Retinal pigment epithelial cell (primary cell): Measurements from ENCODE around the gene LAGE3.

Experiments used
- DNase-seq: peaks from one replicate; pipeline ENCODE4 v3.0.0-alpha.2; 2010; ENCODE audit warnings: low read depth
- H3K4me3 ChIP-seq: 2 replicates; pipeline ENCODE4 v1.5.1; 2011; ENCODE audit warnings: mild to moderate bottlenecking, low read length, control low read depth, moderate library complexity
- TF ChIP-seq, protein P1 (sequence below): conservative IDR thresholded peaks from 2 replicates; pipeline ENCODE4 v1.5.1; 2011; ENCODE audit warnings: low read depth, low read length, control low read depth, inconsistent platforms

LAGE3 gene

DNA sequence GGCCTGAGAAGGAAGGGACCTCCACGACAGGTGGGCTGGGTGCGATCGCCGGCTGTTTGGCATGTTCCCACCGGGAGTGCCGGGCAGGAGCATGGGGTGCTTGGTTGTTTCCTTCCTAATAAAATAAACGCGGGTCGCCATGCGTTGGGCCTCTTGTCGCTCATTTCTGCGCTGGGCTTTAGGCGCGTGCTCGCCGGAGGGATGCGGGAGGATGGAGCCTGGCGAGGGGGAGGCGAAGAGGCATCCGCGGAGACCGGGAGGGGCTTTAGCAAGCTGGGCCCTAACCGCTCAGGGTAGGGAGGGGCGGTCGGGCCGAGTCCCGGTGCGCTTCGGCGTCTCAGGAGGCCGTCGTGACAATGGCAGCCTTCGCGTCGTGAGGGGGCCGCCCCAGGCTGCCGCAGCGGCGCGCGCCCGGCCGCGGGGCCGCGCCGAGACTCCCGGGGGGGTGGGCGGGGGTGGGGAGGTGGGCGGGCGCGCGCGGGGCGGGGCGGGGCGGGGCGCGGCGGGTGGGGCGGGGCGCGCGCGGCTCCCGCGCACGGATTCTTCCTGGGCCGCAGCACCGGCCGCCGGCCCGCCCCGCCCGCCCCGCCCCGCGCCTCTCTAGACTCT, 42.6 kb downstream of the LAGE3 start:
- H3K4me3 ChIP-seq = peak overlapping the region; percentile 24
- TF ChIP-seq, protein P1, sequence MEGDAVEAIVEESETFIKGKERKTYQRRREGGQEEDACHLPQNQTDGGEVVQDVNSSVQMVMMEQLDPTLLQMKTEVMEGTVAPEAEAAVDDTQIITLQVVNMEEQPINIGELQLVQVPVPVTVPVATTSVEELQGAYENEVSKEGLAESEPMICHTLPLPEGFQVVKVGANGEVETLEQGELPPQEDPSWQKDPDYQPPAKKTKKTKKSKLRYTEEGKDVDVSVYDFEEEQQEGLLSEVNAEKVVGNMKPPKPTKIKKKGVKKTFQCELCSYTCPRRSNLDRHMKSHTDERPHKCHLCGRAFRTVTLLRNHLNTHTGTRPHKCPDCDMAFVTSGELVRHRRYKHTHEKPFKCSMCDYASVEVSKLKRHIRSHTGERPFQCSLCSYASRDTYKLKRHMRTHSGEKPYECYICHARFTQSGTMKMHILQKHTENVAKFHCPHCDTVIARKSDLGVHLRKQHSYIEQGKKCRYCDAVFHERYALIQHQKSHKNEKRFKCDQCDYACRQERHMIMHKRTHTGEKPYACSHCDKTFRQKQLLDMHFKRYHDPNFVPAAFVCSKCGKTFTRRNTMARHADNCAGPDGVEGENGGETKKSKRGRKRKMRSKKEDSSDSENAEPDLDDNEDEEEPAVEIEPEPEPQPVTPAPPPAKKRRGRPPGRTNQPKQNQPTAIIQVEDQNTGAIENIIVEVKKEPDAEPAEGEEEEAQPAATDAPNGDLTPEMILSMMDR = no peak
- no peak for DNase-seq

DNA sequence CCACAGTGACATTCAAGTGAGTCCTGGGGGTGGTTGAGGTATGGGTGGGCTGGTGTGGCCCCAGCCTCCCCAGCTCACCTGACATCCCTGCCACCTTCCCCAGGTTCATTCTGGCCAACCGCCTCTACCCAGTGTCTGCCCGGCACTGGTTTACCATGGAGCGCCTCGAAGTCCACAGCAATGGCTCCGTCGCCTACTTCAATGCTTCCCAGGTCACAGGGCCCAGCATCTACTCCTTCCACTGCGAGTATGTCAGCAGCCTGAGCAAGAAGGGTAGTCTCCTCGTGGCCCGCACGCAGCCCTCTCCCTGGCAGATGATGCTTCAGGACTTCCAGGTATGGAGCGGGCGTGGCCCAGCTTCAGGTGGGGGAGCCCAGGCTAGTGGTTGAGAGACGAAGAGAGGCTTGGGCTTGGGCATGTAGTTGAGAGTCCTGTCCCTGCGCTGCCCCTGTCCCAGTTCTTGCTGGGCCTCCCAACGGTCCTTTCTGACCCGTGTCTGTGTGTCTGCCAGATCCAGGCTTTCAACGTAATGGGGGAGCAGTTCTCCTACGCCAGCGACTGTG, 43.8 kb downstream of the LAGE3 start:
- TF ChIP-seq, protein P1 = no peak
- H3K4me3 ChIP-seq = no peak overlapping the region
- DNase-seq = no peak

DNA sequence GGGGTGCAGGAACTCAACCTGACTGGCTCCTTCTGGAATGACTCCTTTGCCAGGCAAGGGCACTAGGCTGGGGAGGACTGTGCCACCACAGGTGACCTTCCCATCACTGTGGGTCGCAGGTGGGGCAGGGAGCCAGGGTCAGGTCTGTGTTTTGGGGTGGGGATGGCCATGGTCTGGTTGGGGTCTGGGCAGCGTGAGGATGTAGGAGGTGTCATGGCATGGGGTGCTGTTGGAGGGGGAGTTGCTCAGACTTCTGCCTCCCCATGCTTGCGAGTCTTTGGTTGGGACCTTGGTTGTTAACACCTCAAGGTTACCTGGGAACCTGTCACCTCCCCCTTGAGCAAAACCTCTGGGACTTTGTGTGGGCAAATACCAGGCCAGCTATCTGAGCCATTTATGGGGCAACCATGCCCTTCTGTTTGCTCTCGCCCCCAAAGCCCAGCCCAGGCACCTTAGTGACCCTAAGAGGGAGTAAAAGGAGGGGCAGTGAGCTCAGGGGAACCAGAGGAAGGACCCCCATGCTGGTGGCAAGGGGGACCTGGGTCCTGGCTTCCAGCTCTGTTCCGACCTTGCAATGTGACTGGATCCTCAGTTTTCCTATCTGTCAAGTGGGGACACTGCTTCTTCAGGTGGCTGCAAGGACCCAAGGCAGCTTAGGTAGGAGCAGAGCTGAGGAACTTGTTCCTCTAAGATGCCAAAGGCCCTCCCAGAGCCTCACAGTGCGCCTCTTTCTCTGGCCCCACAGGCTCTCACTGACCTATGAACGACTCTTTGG, 44.5 kb downstream of the LAGE3 start:
- DNase-seq = no peak
- TF ChIP-seq, protein P1 = no peak
- no peak overlapping the region for H3K4me3 ChIP-seq

- DNase-seq = no peak
- no peak overlapping the region for H3K4me3 ChIP-seq
- TF ChIP-seq, protein P1 = no peak
Observed at GRCh38 chrX:154433605-154434004, 45.5 kb downstream of the LAGE3 start.

- no peak for DNase-seq
- H3K4me3 ChIP-seq = no peak overlapping the region
- TF ChIP-seq, protein P1 = no peak
Observed at GRCh38 chrX:154432210-154432609, 46.9 kb downstream of the LAGE3 start.

- DNase-seq = no peak
- TF ChIP-seq, protein P1 = no peak
- no peak overlapping the region for H3K4me3 ChIP-seq
Observed at GRCh38 chrX:154431341-154431740, 47.7 kb downstream of the LAGE3 start.
